ENCODE data around the gene CAMK1D. TPM values are rescaled to one million over a fixed set of nuclear protein-coding genes. Genes with fewer than 3 reads are reported as not detected.

CAMK1D gene
- total and polyA plus RNA-seq, 2 experiments from 2014 or later = 3.5 to 6.0 TPM

DNA sequence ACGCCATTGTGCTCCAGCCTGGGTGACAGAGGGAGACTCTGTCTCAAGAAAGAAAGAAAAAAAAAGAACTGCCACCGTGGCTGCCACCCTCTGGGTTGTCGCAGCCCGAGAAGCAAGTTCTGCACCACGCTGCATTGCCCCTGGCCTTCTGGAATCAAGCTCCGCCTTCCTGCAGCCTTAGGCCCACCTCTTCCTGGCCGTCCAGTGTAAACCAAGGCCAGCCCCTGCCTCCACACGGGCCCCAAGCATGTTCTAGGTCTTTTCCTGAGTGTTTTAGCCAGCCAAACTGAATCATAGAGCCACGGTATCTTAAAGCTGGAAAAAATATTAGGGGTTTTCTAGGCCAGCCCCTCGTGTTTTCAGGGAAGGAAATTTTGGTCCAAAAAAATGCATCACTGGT lies 463.2 kb downstream of the CAMK1D start:
- DNase-seq (ENCODE audit: low spot score) = no peak
- no peaks in the 10 kb centered on the region for H3K9me3 ChIP-seq (ENCODE audit: low read depth)
- no peak overlapping the region for H3K4me2 ChIP-seq
- TF ChIP-seq, protein P1, sequence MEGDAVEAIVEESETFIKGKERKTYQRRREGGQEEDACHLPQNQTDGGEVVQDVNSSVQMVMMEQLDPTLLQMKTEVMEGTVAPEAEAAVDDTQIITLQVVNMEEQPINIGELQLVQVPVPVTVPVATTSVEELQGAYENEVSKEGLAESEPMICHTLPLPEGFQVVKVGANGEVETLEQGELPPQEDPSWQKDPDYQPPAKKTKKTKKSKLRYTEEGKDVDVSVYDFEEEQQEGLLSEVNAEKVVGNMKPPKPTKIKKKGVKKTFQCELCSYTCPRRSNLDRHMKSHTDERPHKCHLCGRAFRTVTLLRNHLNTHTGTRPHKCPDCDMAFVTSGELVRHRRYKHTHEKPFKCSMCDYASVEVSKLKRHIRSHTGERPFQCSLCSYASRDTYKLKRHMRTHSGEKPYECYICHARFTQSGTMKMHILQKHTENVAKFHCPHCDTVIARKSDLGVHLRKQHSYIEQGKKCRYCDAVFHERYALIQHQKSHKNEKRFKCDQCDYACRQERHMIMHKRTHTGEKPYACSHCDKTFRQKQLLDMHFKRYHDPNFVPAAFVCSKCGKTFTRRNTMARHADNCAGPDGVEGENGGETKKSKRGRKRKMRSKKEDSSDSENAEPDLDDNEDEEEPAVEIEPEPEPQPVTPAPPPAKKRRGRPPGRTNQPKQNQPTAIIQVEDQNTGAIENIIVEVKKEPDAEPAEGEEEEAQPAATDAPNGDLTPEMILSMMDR (IDR thresholded peaks at IDR 0.05; ENCODE audit: poor library complexity) = no peak
- TF ChIP-seq EZH2phosphoT487 (IDR thresholded peaks at IDR 0.05; ENCODE audit: low read depth, severe bottlenecking, unreplicated experiment) = no peak
- TF ChIP-seq EZH2 (IDR thresholded peaks at IDR 0.05; ENCODE audit: borderline replicate concordance) = no peak
- no peaks in the 10 kb centered on the region for H3K9me2 ChIP-seq (replicated peaks; ENCODE audit: insufficient read depth)
- no peaks in the 10 kb centered on the region for H3K36me3 ChIP-seq (replicated peaks; ENCODE audit: insufficient read depth, low read depth)
- no peaks in the 10 kb centered on the region for H4K20me1 ChIP-seq (ENCODE audit: insufficient read depth, poor library complexity, severe bottlenecking)
- H3K27me3 ChIP-seq = no peaks in the 10 kb centered on the region
- no peak overlapping the region for H3K27ac ChIP-seq
- WGBS (ENCODE audit: low lambda C conversion rate, missing lambda C conversion rate) = 94% methylated on average over 10 of the region's 10 CpGs
- H3K79me2 ChIP-seq = no peaks in the 10 kb centered on the region
- no peak overlapping the region for H3K4me3 ChIP-seq
- no peaks in the 10 kb centered on the region for H3K4me1 ChIP-seq (ENCODE audit: insufficient read depth)
- no peak overlapping the region for H2AFZ ChIP-seq

- H3K27me3 ChIP-seq = no peaks in the 10 kb centered on the region
- DNase-seq (ENCODE audit: low spot score) = no peak
- H3K9me3 ChIP-seq (ENCODE audit: low read depth) = no peaks in the 10 kb centered on the region
- no peaks in the 10 kb centered on the region for H3K9me2 ChIP-seq (replicated peaks; ENCODE audit: insufficient read depth)
- no peaks in the 10 kb centered on the region for H3K4me1 ChIP-seq (ENCODE audit: insufficient read depth)
- WGBS (ENCODE audit: low lambda C conversion rate, missing lambda C conversion rate) = 97% methylated on average over 9 of the region's 9 CpGs
- no peak overlapping the region for H3K4me2 ChIP-seq
- H3K36me3 ChIP-seq (replicated peaks; ENCODE audit: insufficient read depth, low read depth) = no peaks in the 10 kb centered on the region
- H3K79me2 ChIP-seq = no peaks in the 10 kb centered on the region
- no peak overlapping the region for H3K27ac ChIP-seq
- no peaks in the 10 kb centered on the region for H4K20me1 ChIP-seq (ENCODE audit: insufficient read depth, poor library complexity, severe bottlenecking)
- no peak for TF ChIP-seq EZH2 (IDR thresholded peaks at IDR 0.05; ENCODE audit: borderline replicate concordance)
- TF ChIP-seq, protein P1 (IDR thresholded peaks at IDR 0.05; ENCODE audit: poor library complexity) = no peak
- TF ChIP-seq EZH2phosphoT487 (IDR thresholded peaks at IDR 0.05; ENCODE audit: low read depth, severe bottlenecking, unreplicated experiment) = no peak
- no peak overlapping the region for H2AFZ ChIP-seq
- H3K4me3 ChIP-seq = no peak overlapping the region
Observed at GRCh38 chr10:12814166-12814565, 464.8 kb downstream of the CAMK1D start.

DNA sequence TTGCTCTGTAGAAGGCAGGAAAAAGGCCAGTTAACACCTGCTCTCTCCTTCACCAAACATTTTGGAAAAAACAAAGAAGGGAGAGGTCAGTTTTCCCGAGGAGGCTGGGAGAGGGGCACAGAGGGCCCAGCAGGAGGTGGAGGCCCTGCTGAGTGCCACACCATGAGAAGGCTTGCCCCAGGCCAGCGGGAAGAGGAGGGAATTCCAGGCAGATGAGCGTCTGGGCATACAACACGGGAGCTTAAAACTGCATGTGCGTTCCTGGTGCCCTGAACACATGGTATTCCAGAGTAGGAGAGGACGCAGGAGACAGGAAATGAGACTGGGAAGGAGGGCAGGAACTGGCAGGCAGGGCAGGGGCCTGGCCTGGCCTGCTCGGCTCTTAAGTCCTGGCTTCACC lies 469.7 kb downstream of the CAMK1D start:
- H3K36me3 ChIP-seq (replicated peaks; ENCODE audit: insufficient read depth, low read depth) = no peaks in the 10 kb centered on the region
- no peaks in the 10 kb centered on the region for H3K9me3 ChIP-seq (ENCODE audit: low read depth)
- H3K4me2 ChIP-seq = no peak overlapping the region
- no peak overlapping the region for H2AFZ ChIP-seq
- DNase-seq (ENCODE audit: low spot score) = no peak
- TF ChIP-seq EZH2 (IDR thresholded peaks at IDR 0.05; ENCODE audit: borderline replicate concordance) (no peak), EZH2phosphoT487 (IDR thresholded peaks at IDR 0.05; ENCODE audit: low read depth, severe bottlenecking, unreplicated experiment) (no peak)
- TF ChIP-seq, protein P1 (IDR thresholded peaks at IDR 0.05; ENCODE audit: poor library complexity) = no peak
- H4K20me1 ChIP-seq (ENCODE audit: insufficient read depth, poor library complexity, severe bottlenecking) = no peaks in the 10 kb centered on the region
- H3K4me1 ChIP-seq (ENCODE audit: insufficient read depth) = peaks cover 5% of the 10 kb centered on the region
- no peaks in the 10 kb centered on the region for H3K79me2 ChIP-seq
- no peaks in the 10 kb centered on the region for H3K27me3 ChIP-seq
- H3K4me3 ChIP-seq = no peak overlapping the region
- H3K9me2 ChIP-seq (replicated peaks; ENCODE audit: insufficient read depth) = no peaks in the 10 kb centered on the region
- WGBS (ENCODE audit: low lambda C conversion rate, missing lambda C conversion rate) = 56% methylated on average over 6 of the region's 7 CpGs
- no peak overlapping the region for H3K27ac ChIP-seq

DNA sequence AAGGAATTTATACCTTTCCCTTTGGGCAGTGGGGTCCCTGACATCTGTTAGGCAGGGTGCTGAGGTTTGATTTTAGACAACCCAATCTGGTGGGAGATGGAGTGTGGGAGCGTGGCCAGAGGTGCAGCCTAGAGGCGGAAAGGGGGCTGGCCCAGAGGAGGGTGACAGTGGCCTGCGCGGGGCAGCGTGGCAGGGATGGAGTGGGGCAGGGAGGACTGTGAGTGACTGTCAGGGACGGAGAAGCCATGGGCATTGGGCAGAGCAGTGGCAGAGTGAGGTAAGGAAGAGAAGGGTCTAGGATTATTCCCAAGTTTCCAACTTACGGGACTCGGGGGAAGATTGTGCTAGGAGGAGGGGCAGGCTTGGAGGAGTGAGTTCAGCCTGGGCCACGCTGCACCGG lies 470.3 kb downstream of the CAMK1D start:
- H3K79me2 ChIP-seq = no peaks in the 10 kb centered on the region
- no peaks in the 10 kb centered on the region for H4K20me1 ChIP-seq (ENCODE audit: insufficient read depth, poor library complexity, severe bottlenecking)
- H3K9me2 ChIP-seq (replicated peaks; ENCODE audit: insufficient read depth) = no peaks in the 10 kb centered on the region
- H3K9me3 ChIP-seq (ENCODE audit: low read depth) = no peaks in the 10 kb centered on the region
- H3K4me1 ChIP-seq (ENCODE audit: insufficient read depth) = peaks cover 5% of the 10 kb centered on the region
- H3K36me3 ChIP-seq (replicated peaks; ENCODE audit: insufficient read depth, low read depth) = no peaks in the 10 kb centered on the region
- no peak overlapping the region for H3K27ac ChIP-seq
- 97% methylated on average over 10 of the region's 10 CpGs for WGBS (ENCODE audit: low lambda C conversion rate, missing lambda C conversion rate)
- no peak overlapping the region for H3K4me2 ChIP-seq
- TF ChIP-seq, protein P1 (IDR thresholded peaks at IDR 0.05; ENCODE audit: poor library complexity) = no peak
- TF ChIP-seq EZH2phosphoT487 (IDR thresholded peaks at IDR 0.05; ENCODE audit: low read depth, severe bottlenecking, unreplicated experiment) = no peak
- TF ChIP-seq EZH2 (IDR thresholded peaks at IDR 0.05; ENCODE audit: borderline replicate concordance) = no peak
- H3K4me3 ChIP-seq = no peak overlapping the region
- no peaks in the 10 kb centered on the region for H3K27me3 ChIP-seq
- no peak overlapping the region for H2AFZ ChIP-seq
- no peak for DNase-seq (ENCODE audit: low spot score)

All from hepatocyte (in vitro differentiated cells).